GM12878 (cell line): ENCODE measurements around the gene LRP1B. TPM values are rescaled to one million over a fixed set of nuclear protein-coding genes. Genes with fewer than 3 reads are reported as not detected.

Source experiments
- ATAC-seq: fragments of 200-7000 bp; cut with Tn5 transposase; 3 replicates; pipeline ENCODE4 v1.9.1; 2020; ENCODE audit warnings: mild to moderate bottlenecking, moderate library complexity
- BruUV-seq: library from RNA; stranded (reverse); fragments of 400-500 nt; replicated peaks from 2 replicates; lab custom pipeline; 2021; lab: Mats Ljungman, UMichigan
- CTCF ChIA-PET: fragments of 300-600 bp; sonication (Branson Sonifier 250); formaldehyde crosslinking; extraction: SDS; loops from one replicate; lab custom pipeline; 2021; ENCODE audit warnings: inconsistent platforms; lab: Yijun Ruan, JAX
- POLR2A ChIA-PET: fragments of 350-600 bp; formaldehyde crosslinking; extraction: SDS; loops from one replicate; lab custom pipeline; 2021; ENCODE audit warnings: inconsistent platforms; lab: Charles Lee
- RAD21 ChIA-PET: fragments of 300-600 bp; sonication (Branson Sonifier 250); formaldehyde crosslinking; loops from one replicate; lab custom pipeline; 2023; ENCODE audit warnings: antibody characterized with exemption; ENCODE audit not compliant: unreplicated experiment; lab: Charles Lee
- SMC1A ChIA-PET: fragments of 300-600 bp; sonication (Branson Sonifier 250); formaldehyde crosslinking; loops from one replicate; lab custom pipeline; 2023; ENCODE audit not compliant: unreplicated experiment, uncharacterized antibody; lab: Charles Lee
- DNase-seq: peaks from one replicate; pipeline ENCODE4 v3.0.0-alpha.2; 2011; ENCODE audit warnings: low read depth, low spot score
- FAIRE-seq: peaks from 3 replicates; lab custom pipeline; 2011; peaks lifted over from hg19 to GRCh38; lab: Jason Lieb, UNC
- H2AFZ ChIP-seq: 2 replicates; pipeline ENCODE4 v1.6.0; 2011; ENCODE audit warnings: low read depth, low read length, control low read depth; ENCODE audit not compliant: control insufficient read depth
- H3K27ac ChIP-seq: 2 replicates; pipeline ENCODE4 v1.5.1; 2011; ENCODE audit warnings: control low read depth; ENCODE audit not compliant: control insufficient read depth, insufficient read depth
- H3K27me3 ChIP-seq, 2 experiments: replicated peaks in 1 of 2; 2 replicates each; pipeline versions ENCODE4 v1.6.0 to v1.6.1; 2011; ENCODE audit warnings: low read length in 1 of 2; ENCODE audit not compliant: control insufficient read depth in 2 of 2, insufficient read depth in 2 of 2
- H3K36me3 ChIP-seq, 2 experiments: 2 replicates each; pipeline ENCODE4 v1.5.1; 2011; ENCODE audit warnings: low read length in 1 of 2; ENCODE audit not compliant: control insufficient read depth in 2 of 2, insufficient read depth in 2 of 2
- H3K4me1 ChIP-seq: 2 replicates; pipeline ENCODE4 v1.6.1; 2011; ENCODE audit warnings: mild to moderate bottlenecking, low read length, moderate library complexity, mixed read lengths; ENCODE audit not compliant: control insufficient read depth, insufficient read depth
- H3K4me2 ChIP-seq: 2 replicates; pipeline ENCODE4 v1.6.0; 2011; ENCODE audit warnings: control low read depth; ENCODE audit not compliant: control insufficient read depth, insufficient read depth
- H3K4me3 ChIP-seq: fragments of 200-600 bp; sonication (generic); 2 replicates; pipeline ENCODE4 v1.5.1; 2016
- H3K79me2 ChIP-seq: 2 replicates; pipeline ENCODE4 v1.6.0; 2011; ENCODE audit warnings: low read length; ENCODE audit not compliant: control insufficient read depth, insufficient read depth
- H3K9ac ChIP-seq: 2 replicates; pipeline ENCODE4 v1.8.0; 2011; ENCODE audit warnings: low read length, control low read depth, mixed read lengths; ENCODE audit not compliant: control insufficient read depth, insufficient read depth
- H3K9me3 ChIP-seq: replicated peaks from 3 replicates; pipeline ENCODE4 v1.5.1; 2011; ENCODE audit warnings: mild to moderate bottlenecking, low read length; ENCODE audit not compliant: control insufficient read depth, insufficient read depth
- H4K20me1 ChIP-seq: 2 replicates; pipeline ENCODE4 v1.6.0; 2011; ENCODE audit not compliant: control insufficient read depth, insufficient read depth
- ATF2 ChIP-seq: IDR thresholded peaks from 2 replicates; pipeline ENCODE4 v1.6.1; 2012; ENCODE audit warnings: low read length, inconsistent platforms
- E4F1 ChIP-seq: fragments of 450-650 bp; IDR thresholded peaks from 2 replicates; pipeline ENCODE4 v1.6.1; 2018; ENCODE audit warnings: borderline replicate concordance, mild to moderate bottlenecking; ENCODE audit not compliant: partially characterized antibody
- ESRRA ChIP-seq: IDR thresholded peaks from 2 replicates; pipeline ENCODE4 v1.6.1; 2012; ENCODE audit warnings: mild to moderate bottlenecking, low read length, improper control_type of control experiment
- GATAD2B ChIP-seq: fragments of 450-650 bp; conservative IDR thresholded peaks from 2 replicates; pipeline ENCODE4 v1.6.1; 2017; ENCODE audit warnings: low read depth, mild to moderate bottlenecking, moderate library complexity
- LARP7 ChIP-seq: fragments of 450-650 bp; IDR thresholded peaks from 2 replicates; pipeline ENCODE4 v1.6.1; 2017; ENCODE audit warnings: mild to moderate bottlenecking
- POLR2A ChIP-seq: IDR thresholded peaks from 2 replicates; pipeline ENCODE4 v1.6.1; 2011; ENCODE audit warnings: low read depth, mild to moderate bottlenecking, low read length
- PRDM15 ChIP-seq: fragments of 450-650 bp; formaldehyde crosslinking; IDR thresholded peaks from 2 replicates; pipeline ENCODE4 v1.4.0; 2020; ENCODE audit warnings: mild to moderate bottlenecking, moderate library complexity
- REST ChIP-seq: IDR thresholded peaks from 2 replicates; pipeline ENCODE4 v1.6.1; 2012; ENCODE audit warnings: mild to moderate bottlenecking, low read depth, low read length
- TCF12 ChIP-seq: IDR thresholded peaks from 2 replicates; pipeline ENCODE4 v1.6.1; 2011; ENCODE audit warnings: low read depth, mild to moderate bottlenecking, low read length
- TCF7 ChIP-seq: IDR thresholded peaks from 2 replicates; pipeline ENCODE4 v1.6.1; 2014; ENCODE audit warnings: antibody characterized with exemption, borderline replicate concordance
- ZNF207 ChIP-seq: fragments of 450-650 bp; IDR thresholded peaks from 2 replicates; pipeline ENCODE4 v1.6.1; 2014; ENCODE audit warnings: antibody characterized with exemption, mild to moderate bottlenecking, borderline replicate concordance
- ZNF384 ChIP-seq: IDR thresholded peaks from 2 replicates; pipeline ENCODE4 v1.6.1; 2012; ENCODE audit warnings: low read depth, mild to moderate bottlenecking, low read length, improper control_type of control experiment, borderline replicate concordance
- WGBS: methylation state at CpG from one replicate; pipeline ENCODE4 v1.1.6; 2016; ENCODE audit warnings: low lambda C conversion rate; ENCODE audit not compliant: insufficient replicate concordance, insufficient coverage; ENCODE audit errors: missing lambda C conversion rate; 5-methylcytosine and 5-hydroxymethylcytosine counted together
- in situ Hi-C: fragments of 300-500 bp; cut with MboI; formaldehyde crosslinking; loops from 9 replicates; pipeline ENCODE4 v1.14.3; 2018; ENCODE audit warnings: mixed read lengths
- intact Hi-C: fragments of 100-400 bp; cut with micrococcal nuclease; formaldehyde crosslinking; loops from one replicate; pipeline ENCODE4 v1.14.2; 2022; ENCODE audit not compliant: unreplicated experiment
- polyA plus RNA-seq, 11 experiments: library from polyadenylated mRNA; depleted of rRNA in 4 of 11; unstranded in 6 of 11; stranded (reverse) in 5 of 11; fragments of >200 nt; fragmentation: Nextera tagmentation in 4 of 11; fragmentation: Illumina TruSeq in 1 of 11; extraction: Ambion mirVana in 4 of 11; extraction: Trizol in 1 of 11; gene quantifications; 1 replicate in 1 of 11; 2 replicates in 10 of 11; pipeline versions ENCODE4 v1.2.1 to v1.2.3, GENCODE V29; 2011 to 2016; ENCODE audit warnings: inconsistent platforms in 2 of 11, missing spikeins in 2 of 11, low read depth in 1 of 11
- total RNA-seq, 4 experiments: library from RNA; depleted of rRNA in 3 of 4; stranded (reverse); fragments of >200 nt in 3 of 4; fragmentation: Illumina TruSeq in 1 of 4; extraction: Trizol in 1 of 4; gene quantifications; 2 replicates each; pipeline versions ENCODE4 v1.2.1 to v1.2.3, GENCODE V29; 2013 to 2021

The LRP1B gene
- total and polyA plus RNA-seq, 10 of the 15 experiments (the other 5 are each of a cell fraction or from before 2014, with no cell fraction given) = under 0.01 to 0.06 (median 0.03) TPM; not detected in 5

GRCh38 chr2:141591787-141592186 lies 539.0 kb downstream of the LRP1B start:
- FAIRE-seq = no peak
- ATAC-seq = no peak
- RAD21 ChIA-PET = no interaction called here
- Histone ChIP-seq H3K4me2 (no peak overlapping the region), H3K4me3 (no peak overlapping the region), H3K36me3 (no peaks in the 10 kb centered on the region), H2AFZ (no peak overlapping the region), H4K20me1 (no peaks in the 10 kb centered on the region), H3K79me2 (no peaks in the 10 kb centered on the region), H3K9ac (no peak overlapping the region), H3K27me3 (no peaks in the 10 kb centered on the region), H3K4me1 (no peaks in the 10 kb centered on the region), H3K27ac (no peak overlapping the region), H3K9me3 (no peaks in the 10 kb centered on the region)
- CTCF ChIA-PET = no interaction called here
- no TSS peak for BruUV-seq
- intact Hi-C loops (no loop called here), in situ Hi-C loops (no loop called here)
- DNase-seq = no peak
- POLR2A ChIA-PET = no interaction called here
- SMC1A ChIA-PET = no interaction called here
- TF ChIP-seq ZNF384 (no peak), ESRRA (no peak), POLR2A (no peak), REST (no peak), TCF12 (no peak), TCF7 (no peak), ZNF207 (no peak), GATAD2B (no peak), PRDM15 (CRISPR knock-in tag) (no peak), LARP7 (no peak), E4F1 (no peak), ATF2 (no peak)
- WGBS = 0% methylated on average over 3 of the region's 3 CpGs
